Stomach (tissue), 19 donors: ENCODE results near the gene AKT1. TPM values are rescaled to one million over a fixed set of nuclear protein-coding genes. Genes with fewer than 3 reads are reported as not detected.

Experiments used
- DNase-seq, 2 donors: peaks; one replicate each; pipeline versions ENCODE4 v3.0.0 to v3.0.0-alpha.2; 2013 to 2019
- H3K27ac ChIP-seq, 5 donors: fragments of 200-600 bp in 4 of 5; sonication (generic) in 4 of 5; one replicate each; pipeline ENCODE4 v1.5.1; 2013 to 2019; ENCODE audit warnings: mild to moderate bottlenecking in 1 of 5, moderate library complexity in 1 of 5
- H3K27me3 ChIP-seq, 3 donors: fragments of 200-600 bp; sonication (generic); one replicate each; pipeline ENCODE4 v1.5.1; 2017 to 2019; ENCODE audit warnings: mixed run types in 1 of 3
- H3K36me3 ChIP-seq, 4 donors: fragments of 200-600 bp; sonication (generic); 1 replicate in 3 of 4; 2 replicates in 1 of 4; pipeline ENCODE4 v1.5.1; 2016 to 2019
- H3K4me1 ChIP-seq, 4 donors: fragments of 200-600 bp; sonication (generic); one replicate each; pipeline ENCODE4 v1.5.1; 2016 to 2019
- H3K4me3 ChIP-seq, 4 donors: fragments of 200-600 bp; sonication (generic) in 3 of 4; one replicate each; pipeline ENCODE4 v1.5.1; 2016 to 2019; ENCODE audit warnings: mild to moderate bottlenecking in 1 of 4
- H3K9me3 ChIP-seq, 4 donors: fragments of 200-600 bp; sonication (generic); one replicate each; pipeline ENCODE4 v1.5.1; 2016 to 2019
- EP300 ChIP-seq: sonication (generic); formaldehyde crosslinking; IDR thresholded peaks from one replicate; pipeline ENCODE4 v1.6.1; 2017; ENCODE audit warnings: antibody characterized with exemption
- POLR2A ChIP-seq, 4 donors: fragments of 450-650 bp; IDR thresholded peaks; one replicate each; pipeline ENCODE4 v1.6.1; 2016; ENCODE audit warnings: antibody characterized with exemption in 4 of 4, control low read depth in 2 of 4, mild to moderate bottlenecking in 1 of 4, moderate library complexity in 1 of 4
- POLR2AphosphoS5 ChIP-seq, 3 donors: sonication (generic); formaldehyde crosslinking; IDR thresholded peaks; one replicate each; pipeline ENCODE4 v1.6.1; 2016; ENCODE audit warnings: antibody characterized with exemption in 3 of 3
- WGBS, 5 donors: extraction: QIAGEN DNeasy Blood & Tissue Kit in 3 of 5; methylation state at CpG; one replicate each; pipeline versions ENCODE4 v1.1.5 to v1.1.7; 2013 to 2018; 5-methylcytosine and 5-hydroxymethylcytosine counted together
- intact Hi-C: fragments of 100-400 bp; cut with DNase I; formaldehyde crosslinking; loops from one replicate; pipeline ENCODE4 v1.15.1; 2023; ENCODE audit warnings: low total_unique reads
- long read RNA-seq, 10 donors: transcript quantifications; one replicate each; lab custom pipeline, GENCODE V29; 2026
- polyA plus RNA-seq, 3 donors: library from polyadenylated mRNA; stranded (reverse); fragments of 200-250 nt; gene quantifications; one replicate each; pipeline ENCODE4 v1.2.3, GENCODE V29; 2013
- total RNA-seq, 5 donors: library from RNA; depleted of rRNA; stranded (reverse); fragments of >200 nt; gene quantifications; one replicate each; pipeline versions ENCODE4 v1.1.0 to v1.2.3, GENCODE V29; 2014 to 2016
- TF ChIP-seq, protein P1 (sequence below), 7 experiments: fragments of 450-650 bp in 4 of 7; fragments of 200-600 bp in 3 of 7; sonication (generic) in 3 of 7; IDR thresholded peaks; one replicate each; pipeline ENCODE4 v1.5.1; 2016 to 2019; ENCODE audit warnings: antibody characterized with exemption in 7 of 7, control low read depth in 2 of 7, mild to moderate bottlenecking in 1 of 7
- donor health status: healthy with polysubstance abuse.
- donor health status: Bipolar disorder and iron deficiency.
- donor health status: healthy.

The AKT1 gene
- total RNA-seq = 100 to 1,000 TPM in 4 of 5 donors, 10 to 100 TPM in 1; 85.2 to 292 (median 119) TPM
- polyA plus RNA-seq = 100 to 1,000 TPM; 100 to 123 (median 107) TPM
- long read RNA-seq, donor 1, transcript AKT1-203 (14 exons, 2,710 nt) = major isoform, 8 of 8 reads
- long read RNA-seq, donor 1, partial matches to known transcripts = 0 of 8 reads
- long read RNA-seq, donor 1, other reads (novel, unspliced or antisense) = 0 of 8 reads
- long read RNA-seq, donor 2, transcript AKT1-203 (14 exons, 2,710 nt) = major isoform, 11 of 14 reads
- long read RNA-seq, donor 2, partial matches to known transcripts = 0 of 14 reads
- long read RNA-seq, donor 2, other reads (novel, unspliced or antisense) = 0 of 14 reads
- long read RNA-seq, donor 3, transcript AKT1-203 (14 exons, 2,710 nt) = major isoform, 7 of 18 reads
- long read RNA-seq, donor 3, partial matches to known transcripts = 7 of 18 reads
- long read RNA-seq, donor 3, other reads (novel, unspliced or antisense) = 0 of 18 reads
- long read RNA-seq, donor 4, partial matches to known transcripts = 0 of 4 reads
- long read RNA-seq, donor 4, other reads (novel, unspliced or antisense) = 0 of 4 reads
- long read RNA-seq, donor 5, transcript AKT1-203 (14 exons, 2,710 nt) = major isoform, 12 of 26 reads
- long read RNA-seq, donor 5, partial matches to known transcripts = 7 of 26 reads
- long read RNA-seq, donor 5, other reads (novel, unspliced or antisense) = 0 of 26 reads
- long read RNA-seq, donor 6, transcript AKT1-203 (14 exons, 2,710 nt) = major isoform, 29 of 60 reads
- long read RNA-seq, donor 6, transcript AKT1-220 (15 exons, 2,742 nt) = minor isoform, 7 of 60 reads
- long read RNA-seq, donor 6, partial matches to known transcripts = 18 of 60 reads
- long read RNA-seq, donor 6, other reads (novel, unspliced or antisense) = 0 of 60 reads
- long read RNA-seq, donor 7, transcript AKT1-203 (14 exons, 2,710 nt) = major isoform, 20 of 31 reads
- long read RNA-seq, donor 7, partial matches to known transcripts = 7 of 31 reads
- long read RNA-seq, donor 7, other reads (novel, unspliced or antisense) = 0 of 31 reads
- long read RNA-seq, donor 8, transcript AKT1-203 (14 exons, 2,710 nt) = major isoform, 8 of 43 reads
- long read RNA-seq, donor 8, partial matches to known transcripts = 29 of 43 reads
- long read RNA-seq, donor 8, other reads (novel, unspliced or antisense) = 0 of 43 reads
- long read RNA-seq, donor 9, partial matches to known transcripts = 5 of 10 reads
- long read RNA-seq, donor 9, other reads (novel, unspliced or antisense) = 0 of 10 reads
- long read RNA-seq, donor 10, transcript AKT1-203 (14 exons, 2,710 nt) = major isoform, 10 of 11 reads
- long read RNA-seq, donor 10, partial matches to known transcripts = 0 of 11 reads
- long read RNA-seq, donor 10, other reads (novel, unspliced or antisense) = 0 of 11 reads

GRCh38 chr14:104794993-104795780, at the start of gene AKT1:
Gene AKT1 (minus strand): TSS chr14:104795748. CDS start chr14:104792643, 3,105 bp downstream.
- H3K9me3 ChIP-seq = no peaks in the 10 kb centered on the region
- peaks cover 17 to 24% (median 24%) of the 10 kb centered on the region in 4 donors for H3K36me3 ChIP-seq
- intact Hi-C loops = no loop called here
- peak within 1 kb of the TSS; percentile 77 to 96 (median 86) for H3K4me3 ChIP-seq
- no peak for TF ChIP-seq POLR2A (IDR thresholded peaks at IDR 0.05)
- TF ChIP-seq, protein P1, sequence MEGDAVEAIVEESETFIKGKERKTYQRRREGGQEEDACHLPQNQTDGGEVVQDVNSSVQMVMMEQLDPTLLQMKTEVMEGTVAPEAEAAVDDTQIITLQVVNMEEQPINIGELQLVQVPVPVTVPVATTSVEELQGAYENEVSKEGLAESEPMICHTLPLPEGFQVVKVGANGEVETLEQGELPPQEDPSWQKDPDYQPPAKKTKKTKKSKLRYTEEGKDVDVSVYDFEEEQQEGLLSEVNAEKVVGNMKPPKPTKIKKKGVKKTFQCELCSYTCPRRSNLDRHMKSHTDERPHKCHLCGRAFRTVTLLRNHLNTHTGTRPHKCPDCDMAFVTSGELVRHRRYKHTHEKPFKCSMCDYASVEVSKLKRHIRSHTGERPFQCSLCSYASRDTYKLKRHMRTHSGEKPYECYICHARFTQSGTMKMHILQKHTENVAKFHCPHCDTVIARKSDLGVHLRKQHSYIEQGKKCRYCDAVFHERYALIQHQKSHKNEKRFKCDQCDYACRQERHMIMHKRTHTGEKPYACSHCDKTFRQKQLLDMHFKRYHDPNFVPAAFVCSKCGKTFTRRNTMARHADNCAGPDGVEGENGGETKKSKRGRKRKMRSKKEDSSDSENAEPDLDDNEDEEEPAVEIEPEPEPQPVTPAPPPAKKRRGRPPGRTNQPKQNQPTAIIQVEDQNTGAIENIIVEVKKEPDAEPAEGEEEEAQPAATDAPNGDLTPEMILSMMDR (IDR thresholded peaks at IDR 0.05) = no peak
- TF ChIP-seq EP300 = no peak
- no peak for TF ChIP-seq POLR2AphosphoS5 (IDR thresholded peaks at IDR 0.05)
- DNase-seq = peak; percentile 51 to 70
- peaks cover 63 to 90% (median 82%) of the 10 kb centered on the region in 4 donors for H3K4me1 ChIP-seq
- H3K27ac ChIP-seq = peak within 1 kb of the TSS; percentile 88 to 98 (median 95)
- 0% methylated on average over 10 to 123 of the region's 124 CpGs for WGBS, 5 donors
- no peaks in the 10 kb centered on the region for H3K27me3 ChIP-seq

- H3K4me1 ChIP-seq = peaks cover 16 to 20% (median 19%) of the 10 kb centered on the region in 4 donors
- no peaks in the 10 kb centered on the region for H3K9me3 ChIP-seq
- H3K4me3 ChIP-seq = peak overlapping the region in 1 of 4 donors; percentile 47
- no peak for DNase-seq
- intact Hi-C loops = no loop called here
- no peaks in the 10 kb centered on the region for H3K36me3 ChIP-seq
- TF ChIP-seq, protein P1 (IDR thresholded peaks at IDR 0.05) = no peak
- TF ChIP-seq POLR2AphosphoS5 (IDR thresholded peaks at IDR 0.05) = no peak
- no peak for TF ChIP-seq EP300
- TF ChIP-seq POLR2A (IDR thresholded peaks at IDR 0.05) = no peak
- no peak overlapping the region for H3K27ac ChIP-seq
- H3K27me3 ChIP-seq = peaks cover 2 to 86% (median 44%) of the 10 kb centered on the region in 3 donors
- 89 to 96% (median 89%) methylated on average over 4 of the region's 4 CpGs for WGBS, 5 donors
Measured at GRCh38 chr14:104845033-104845666, 49.6 kb upstream of the AKT1 start.

GRCh38 chr14:104844306-104845032, 48.9 kb upstream of the AKT1 start:
- Histone ChIP-seq H3K4me3 (peak overlapping the region; percentile 36 to 47 (median 39)), H3K27ac (no peak overlapping the region), H3K27me3 (peaks cover 2 to 82% (median 44%) of the 10 kb centered on the region in 3 donors), H3K4me1 (peaks cover 16 to 20% (median 19%) of the 10 kb centered on the region in 4 donors), H3K36me3 (no peaks in the 10 kb centered on the region), H3K9me3 (no peaks in the 10 kb centered on the region)
- TF ChIP-seq, protein P1 (IDR thresholded peaks at IDR 0.05) = no peak
- TF ChIP-seq POLR2A (IDR thresholded peaks at IDR 0.05) (no peak), EP300 (no peak), POLR2AphosphoS5 (IDR thresholded peaks at IDR 0.05) (no peak)
- 8 to 18% (median 13%) methylated on average over 23 to 27 of the region's 27 CpGs for WGBS, 5 donors
- intact Hi-C loops = no loop called here
- no peak for DNase-seq
